HepG2 (cell line): ENCODE data around the gene NUDT22. TPM values are rescaled to one million over a fixed set of nuclear protein-coding genes. Genes with fewer than 3 reads are reported as not detected.

ENCODE experiments used
- FOSL2 ChIP-seq: sonication (generic); formaldehyde crosslinking; IDR thresholded peaks from 2 replicates; pipeline ENCODE4 v1.4.0; 2020; ENCODE audit warnings: missing genetic modification reagents
- FUBP1 ChIP-seq: sonication (generic); formaldehyde crosslinking; IDR thresholded peaks from 2 replicates; pipeline ENCODE4 v1.5.1; 2020; ENCODE audit warnings: missing genetic modification reagents, mild to moderate bottlenecking, borderline replicate concordance
- GMEB2 ChIP-seq: IDR thresholded peaks from 2 replicates; pipeline ENCODE4 v1.6.1; 2016; ENCODE audit warnings: missing biosample characterization, missing genetic modification reagents, low read depth
- HMGA1 ChIP-seq: sonication (generic); formaldehyde crosslinking; conservative IDR thresholded peaks from 2 replicates; pipeline ENCODE4 v1.4.0; 2020; ENCODE audit warnings: missing genetic modification reagents
- KDM3A ChIP-seq: IDR thresholded peaks from 2 replicates; pipeline ENCODE4 v1.6.1; 2018; ENCODE audit warnings: low read depth, missing compliant biosample characterization
- MEIS1 ChIP-seq: sonication (generic); formaldehyde crosslinking; IDR thresholded peaks from 2 replicates; pipeline ENCODE4 v1.9.0; 2021; ENCODE audit warnings: mild to moderate bottlenecking, missing genetic modification reagents, moderate library complexity, borderline replicate concordance
- NR2C2 ChIP-seq: sonication (generic); formaldehyde crosslinking; IDR thresholded peaks from 2 replicates; pipeline ENCODE4 v1.4.0; 2020; ENCODE audit warnings: missing genetic modification reagents, mild to moderate bottlenecking, moderate library complexity, borderline replicate concordance
- SNAPC4 ChIP-seq: sonication (generic); formaldehyde crosslinking; IDR thresholded peaks from 2 replicates; pipeline ENCODE4 v1.4.0; 2020; ENCODE audit warnings: mild to moderate bottlenecking, missing genetic modification reagents
- SRSF1 ChIP-seq: fragments of 200-400 bp; formaldehyde crosslinking; optimal IDR thresholded peaks from 2 replicates; pipeline ENCODE3; 2017; ENCODE audit warnings: mild to moderate bottlenecking, low read depth, low read length, moderate library complexity
- ZFP91 ChIP-seq: sonication (generic); formaldehyde crosslinking; IDR thresholded peaks from 2 replicates; pipeline ENCODE4 v1.9.0; 2022; ENCODE audit warnings: missing genetic modification reagents, mild to moderate bottlenecking, borderline replicate concordance
- ZNF143 ChIP-seq: sonication (generic); formaldehyde crosslinking; IDR thresholded peaks from 2 replicates; pipeline ENCODE4 v1.4.0; 2020; ENCODE audit warnings: missing genetic modification reagents
- ZNF275 ChIP-seq: sonication (generic); formaldehyde crosslinking; IDR thresholded peaks from 2 replicates; pipeline ENCODE4 v1.8.0; 2022; ENCODE audit warnings: missing genetic modification reagents, mild to moderate bottlenecking, inconsistent platforms, borderline replicate concordance
- ZZZ3 ChIP-seq: sonication (generic); formaldehyde crosslinking; IDR thresholded peaks from 2 replicates; pipeline ENCODE4 v1.4.0; 2020; ENCODE audit warnings: missing genetic modification reagents, mild to moderate bottlenecking, borderline replicate concordance
- polyA plus RNA-seq, 8 experiments: library from polyadenylated mRNA; depleted of rRNA in 3 of 8; stranded (reverse) in 7 of 8; unstranded in 1 of 8; fragments of >200 nt; fragmentation: Illumina TruSeq in 4 of 8; extraction: Trizol in 4 of 8; gene quantifications; 2 replicates each; pipeline versions ENCODE4 v1.2.1 to v1.2.3, GENCODE V29; 2011 to 2016; ENCODE audit warnings: low read depth in 4 of 8, missing spikeins in 1 of 8, mixed read lengths in 1 of 8; ENCODE audit not compliant: insufficient read depth in 1 of 8
- total RNA-seq, 5 experiments: library from RNA; depleted of rRNA; stranded (reverse); fragments of >200 nt; fragmentation: Illumina TruSeq; extraction: Trizol; gene quantifications; 2 replicates each; pipeline ENCODE4 v1.2.3, GENCODE V29; 2016; ENCODE audit warnings: low read depth in 1 of 5

NUDT22 gene
- total and polyA plus RNA-seq, 2 of the 13 experiments (the other 11 are each of a cell fraction or from before 2014, with no cell fraction given) = 33.5 to 39.8 TPM

- TF ChIP-seq FUBP1 (CRISPR knock-in tag) (no peak), NR2C2 (CRISPR knock-in tag) (peak; percentile 100), MEIS1 (CRISPR knock-in tag) (no peak), GMEB2 (CRISPR knock-in tag) (peak; percentile 45; the same call in 1 of the 2 replicates), FOSL2 (peak; percentile 53; the same call in 1 of the 2 replicates), SRSF1 (peak; percentile 85), ZNF275 (peak; percentile 23; the same call in 1 of the 2 replicates), ZFP91 (CRISPR knock-in tag) (peak; percentile 71; the same call in 1 of the 2 replicates), KDM3A (no peak), HMGA1 (CRISPR knock-in tag) (no peak), ZZZ3 (CRISPR knock-in tag) (peak; percentile 32; the same call in 1 of the 2 replicates), SNAPC4 (peak; percentile 18; the same call in 1 of the 2 replicates), ZNF143 (CRISPR knock-in tag) (peak; percentile 90)
These were observed 43.6 kb downstream of the NUDT22 start (continued) for GRCh38 chr11:64269540-64270220.
